Activated T-cell treated with anti-CD3 and anti-CD28 coated beads for 24 hours (primary cell): ENCODE measurements around the gene CES3.
A peak's percentile ranks its signal among the peaks of the same experiment; 100 is the strongest.

ENCODE experiments used
- DNase-seq: peaks from one replicate; pipeline ENCODE4 v3.0.0-alpha.2; 2020; ENCODE audit warnings: low read depth

CES3 gene

DNA sequence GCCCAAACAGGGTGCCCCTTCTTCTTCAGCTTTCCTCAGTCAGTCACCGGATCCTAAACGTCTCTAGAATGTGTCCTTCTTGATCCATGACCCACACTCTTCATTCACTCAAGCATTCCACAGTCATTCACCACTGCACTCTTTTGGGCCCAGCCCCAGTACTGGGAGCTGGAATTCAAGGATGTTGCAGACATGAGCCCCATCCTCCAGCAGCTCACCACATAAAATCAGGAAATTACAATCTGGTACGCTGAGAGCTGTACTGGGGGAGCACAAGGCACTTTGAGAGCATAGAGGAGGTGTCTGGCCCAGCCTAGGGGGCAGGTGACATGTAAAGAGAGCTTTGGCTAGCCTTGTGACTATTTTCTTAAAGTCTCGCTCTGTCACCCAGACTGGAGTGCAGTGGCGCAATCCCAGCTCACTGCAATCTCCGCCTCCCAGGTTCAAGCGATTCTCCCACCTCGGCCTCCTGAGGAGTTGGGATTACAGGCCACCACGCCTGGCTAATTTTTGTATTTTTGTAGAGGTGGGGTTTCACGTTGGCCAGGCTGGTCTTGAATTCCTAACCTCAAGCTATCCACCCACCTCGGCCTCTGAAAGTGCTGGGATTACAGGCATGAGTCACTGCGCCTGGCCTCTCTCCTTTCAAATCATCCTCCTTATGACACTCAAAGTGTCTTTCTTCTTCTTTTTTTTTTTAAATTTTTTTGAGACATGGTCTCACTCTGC is 46.0 kb downstream of the CES3 start:
- no peak for DNase-seq

- no peak for DNase-seq
These were observed 48.1 kb downstream of the CES3 start for GRCh38 chr16:67009158-67009557.

GRCh38 chr16:67011274-67011673 is 50.2 kb downstream of the CES3 start:
- no peak for DNase-seq

GRCh38 chr16:67013233-67013822 is 52.3 kb downstream of the CES3 start:
- no peak for DNase-seq

GRCh38 chr16:67013823-67014633 is 53.0 kb downstream of the CES3 start:
- DNase-seq, result peak; percentile 65

DNA sequence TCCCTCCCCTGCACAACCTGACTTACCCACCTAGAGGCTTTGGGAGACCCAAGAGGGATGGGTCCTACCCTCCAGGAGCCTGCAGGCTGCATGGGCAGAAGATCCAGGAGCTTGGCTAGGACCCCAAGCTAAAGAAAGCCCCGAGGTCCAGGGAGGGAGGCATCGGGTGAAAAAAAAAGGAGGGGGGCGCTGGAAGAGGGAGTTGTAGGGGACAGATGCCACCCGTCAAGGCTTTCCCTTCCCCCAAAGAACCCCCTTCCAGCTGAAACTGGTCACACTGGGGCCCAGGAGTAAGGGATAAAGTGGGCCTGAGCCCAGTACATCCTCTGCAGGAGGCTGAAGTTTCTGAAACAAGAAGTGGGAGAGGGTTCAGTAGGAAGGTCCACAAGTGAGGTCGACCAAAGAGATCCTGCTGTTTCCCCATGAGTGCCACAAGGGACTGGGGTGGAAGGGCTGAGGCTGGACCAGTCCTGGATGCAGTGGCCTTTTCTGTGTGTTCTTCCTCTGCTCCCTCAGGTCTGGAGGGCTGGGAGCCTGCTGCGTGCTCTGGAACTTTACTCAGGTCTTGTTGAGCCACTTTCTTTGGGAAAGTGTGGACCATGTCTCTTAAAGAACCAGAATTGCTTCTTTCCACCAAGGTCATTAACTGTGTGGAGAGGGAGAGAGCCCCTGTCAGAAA is 53.7 kb downstream of the CES3 start:
- DNase-seq, result no peak

- DNase-seq, result no peak
These were observed 54.3 kb downstream of the CES3 start for GRCh38 chr16:67015313-67015731.

DNA sequence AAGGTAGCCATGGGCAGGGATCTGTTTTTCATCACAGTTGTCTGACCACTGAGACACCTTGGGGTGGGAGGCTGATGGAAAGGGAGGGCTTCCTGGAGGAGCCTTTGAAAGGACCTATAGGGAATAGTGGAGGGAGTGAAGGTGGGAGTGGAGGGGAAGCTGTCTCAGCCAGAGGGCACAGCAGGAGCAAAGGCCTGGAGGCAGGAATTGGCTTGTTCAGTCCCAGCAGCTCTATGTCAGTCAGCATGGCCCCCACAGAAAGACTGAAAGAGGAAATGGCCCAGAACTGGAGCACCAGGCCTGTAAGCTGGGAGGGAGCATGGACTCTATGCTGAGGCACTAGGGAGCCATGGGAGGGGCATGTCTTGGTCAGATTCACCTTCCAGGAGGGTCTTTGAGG is 55.1 kb downstream of the CES3 start:
- no peak for DNase-seq

DNA sequence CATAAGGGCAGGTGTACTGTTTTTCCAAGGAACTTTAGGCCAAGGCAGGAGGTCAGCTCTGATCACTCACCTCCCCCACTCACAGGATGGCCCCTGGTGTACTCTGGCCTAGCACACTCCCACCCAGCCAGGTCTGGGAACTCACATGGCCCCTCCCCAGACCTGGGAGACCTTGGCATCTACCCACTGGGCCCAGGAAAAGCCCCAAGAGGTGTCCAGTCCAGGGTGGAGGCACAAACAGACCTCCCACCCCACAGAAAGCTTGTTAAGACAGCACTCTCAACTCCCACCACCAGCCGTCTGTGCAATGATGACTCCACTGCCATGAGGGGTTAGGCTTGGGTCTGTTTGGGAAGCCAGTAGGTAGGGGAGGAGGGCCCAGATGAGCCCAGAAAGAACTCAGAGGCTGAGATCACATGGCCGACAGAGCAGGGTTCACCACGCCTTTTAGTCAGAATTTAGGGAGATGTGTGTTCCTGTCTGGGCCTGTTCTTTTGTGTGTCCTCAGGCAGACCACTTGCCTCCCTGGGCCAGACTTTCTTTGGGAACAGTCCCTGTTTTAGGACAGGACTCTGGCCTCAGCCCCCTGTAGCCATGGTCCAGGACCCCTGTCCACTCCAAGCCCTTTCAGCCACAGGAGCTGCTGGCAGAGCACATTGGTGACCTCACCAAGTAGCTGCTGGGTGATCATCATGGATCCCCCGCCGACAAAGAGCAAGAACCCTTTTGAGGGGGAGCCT is 55.8 kb downstream of the CES3 start:
- DNase-seq, result no peak

DNA sequence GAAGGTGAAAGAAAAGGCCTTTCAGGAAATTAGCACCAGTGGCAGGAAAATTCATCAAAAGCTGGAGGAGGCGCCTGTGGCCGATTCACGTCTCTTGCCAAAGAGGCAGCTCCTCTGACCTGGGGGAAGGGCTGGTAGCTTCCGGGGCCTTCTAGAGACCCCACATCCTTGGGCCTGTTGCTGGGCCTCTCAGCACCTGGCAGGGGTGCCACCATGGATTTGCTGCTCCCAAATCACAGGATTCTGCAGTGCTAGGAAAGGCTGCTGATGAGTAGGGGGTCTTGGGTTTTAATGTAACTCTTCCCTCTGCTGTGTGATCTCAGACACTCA is 56.3 kb downstream of the CES3 start:
- DNase-seq, result no peak

- peak; percentile 83 for DNase-seq
These were observed 56.9 kb downstream of the CES3 start for GRCh38 chr16:67017810-67018488.

- DNase-seq, result no peak
These were observed 58.1 kb downstream of the CES3 start for GRCh38 chr16:67019171-67019570.

DNA sequence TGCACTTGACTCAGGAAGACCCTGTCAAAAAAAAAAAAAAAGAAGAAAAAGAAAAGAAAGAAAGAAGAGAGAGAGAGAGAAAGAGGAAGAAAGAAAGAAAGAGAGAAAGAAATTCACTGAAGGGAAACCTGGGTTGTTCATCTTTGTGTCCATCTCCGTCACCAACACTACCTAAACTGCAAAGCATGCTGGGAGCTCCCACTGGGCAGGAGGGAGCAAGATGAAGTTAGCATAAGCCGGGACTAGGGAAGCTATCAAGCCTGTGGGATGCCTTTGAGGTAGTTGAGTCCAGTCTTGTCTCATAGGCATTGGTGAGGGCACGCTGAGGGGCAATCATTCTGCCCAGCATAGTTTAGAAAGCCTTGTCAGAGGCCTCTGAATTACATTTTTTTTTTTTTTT is 60.3 kb downstream of the CES3 start:
- DNase-seq, result no peak

- no peak for DNase-seq
These were observed 61.6 kb downstream of the CES3 start for GRCh38 chr16:67022531-67023214.

DNA sequence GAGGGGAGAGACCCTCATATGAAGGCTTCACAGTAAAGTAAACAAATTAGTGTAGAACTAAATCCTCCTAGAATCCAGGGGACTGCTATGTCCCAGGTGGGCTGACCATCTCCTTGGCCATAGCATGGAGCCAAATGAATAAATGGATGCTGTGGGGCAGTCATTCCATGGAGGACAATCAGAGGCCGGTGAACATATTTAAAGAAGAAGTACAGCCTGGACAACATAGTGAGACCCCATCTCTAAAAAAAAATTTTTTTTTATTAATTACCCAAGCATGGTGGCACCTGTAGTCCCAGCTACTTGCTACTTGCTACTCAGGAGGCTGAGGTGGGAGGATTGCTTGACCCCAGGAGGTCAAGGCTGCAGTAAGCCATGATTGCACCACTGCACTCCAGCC is 62.6 kb downstream of the CES3 start:
- DNase-seq, result no peak
